ENCODE data around the gene FGFR2.

DNA sequence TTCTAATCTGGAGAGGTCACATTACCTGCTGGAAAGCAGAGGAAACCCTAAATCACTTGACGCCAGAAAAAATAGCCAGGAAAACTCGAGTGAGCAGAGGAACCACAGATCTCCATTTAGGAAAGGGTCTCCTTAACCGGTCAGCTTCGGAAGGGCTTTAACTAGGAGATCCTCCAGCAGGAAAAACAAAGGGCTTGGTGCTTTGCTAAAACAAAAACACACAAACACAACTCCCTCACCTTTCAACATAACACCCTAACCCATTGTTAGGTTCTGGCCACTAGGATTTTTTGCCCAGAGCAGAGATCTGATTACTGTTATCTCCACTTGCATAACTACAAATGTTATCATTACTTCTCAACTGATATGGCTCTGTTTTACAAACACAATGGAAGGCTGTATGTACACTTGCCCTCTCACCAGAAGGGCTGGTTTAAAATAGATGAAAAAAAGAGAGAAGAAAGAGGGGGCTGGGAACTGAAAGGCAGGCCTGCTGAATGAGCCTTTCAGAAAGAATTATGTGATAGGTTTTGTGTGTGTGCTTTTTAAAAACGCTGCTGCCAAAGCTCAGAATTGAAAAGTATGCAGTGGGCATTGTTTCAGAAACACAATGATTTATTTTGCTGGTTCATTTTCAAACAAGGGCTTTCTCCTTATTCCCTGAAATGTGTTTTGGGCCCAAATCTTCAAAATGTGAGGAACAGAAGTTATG, 161.5 kb downstream of the FGFR2 start:
- no peak for TF ChIP-seq EZH2 (IDR thresholded peaks at IDR 0.05; ENCODE audit: borderline replicate concordance, insufficient read depth, low read length, poor library complexity, severe bottlenecking)
- TF ChIP-seq, protein P1, sequence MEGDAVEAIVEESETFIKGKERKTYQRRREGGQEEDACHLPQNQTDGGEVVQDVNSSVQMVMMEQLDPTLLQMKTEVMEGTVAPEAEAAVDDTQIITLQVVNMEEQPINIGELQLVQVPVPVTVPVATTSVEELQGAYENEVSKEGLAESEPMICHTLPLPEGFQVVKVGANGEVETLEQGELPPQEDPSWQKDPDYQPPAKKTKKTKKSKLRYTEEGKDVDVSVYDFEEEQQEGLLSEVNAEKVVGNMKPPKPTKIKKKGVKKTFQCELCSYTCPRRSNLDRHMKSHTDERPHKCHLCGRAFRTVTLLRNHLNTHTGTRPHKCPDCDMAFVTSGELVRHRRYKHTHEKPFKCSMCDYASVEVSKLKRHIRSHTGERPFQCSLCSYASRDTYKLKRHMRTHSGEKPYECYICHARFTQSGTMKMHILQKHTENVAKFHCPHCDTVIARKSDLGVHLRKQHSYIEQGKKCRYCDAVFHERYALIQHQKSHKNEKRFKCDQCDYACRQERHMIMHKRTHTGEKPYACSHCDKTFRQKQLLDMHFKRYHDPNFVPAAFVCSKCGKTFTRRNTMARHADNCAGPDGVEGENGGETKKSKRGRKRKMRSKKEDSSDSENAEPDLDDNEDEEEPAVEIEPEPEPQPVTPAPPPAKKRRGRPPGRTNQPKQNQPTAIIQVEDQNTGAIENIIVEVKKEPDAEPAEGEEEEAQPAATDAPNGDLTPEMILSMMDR (IDR thresholded peaks at IDR 0.05; ENCODE audit: poor library complexity, severe bottlenecking): no peak
- TF ChIP-seq EP300 (conservative IDR thresholded peaks at IDR 0.05; ENCODE audit: poor library complexity, severe bottlenecking): no peak
- no peak for TF ChIP-seq POLR2AphosphoS5 (IDR thresholded peaks at IDR 0.05)
